Measurements from ENCODE around the gene SLC13A3. TPM values are rescaled to one million over a fixed set of nuclear protein-coding genes. Genes with fewer than 3 reads are reported as not detected.
A peak's percentile ranks its signal among the peaks of the same experiment; 100 is the strongest.

Gene SLC13A3
- total RNA-seq, 1 experiment from 2014 or later = not detected

DNA sequence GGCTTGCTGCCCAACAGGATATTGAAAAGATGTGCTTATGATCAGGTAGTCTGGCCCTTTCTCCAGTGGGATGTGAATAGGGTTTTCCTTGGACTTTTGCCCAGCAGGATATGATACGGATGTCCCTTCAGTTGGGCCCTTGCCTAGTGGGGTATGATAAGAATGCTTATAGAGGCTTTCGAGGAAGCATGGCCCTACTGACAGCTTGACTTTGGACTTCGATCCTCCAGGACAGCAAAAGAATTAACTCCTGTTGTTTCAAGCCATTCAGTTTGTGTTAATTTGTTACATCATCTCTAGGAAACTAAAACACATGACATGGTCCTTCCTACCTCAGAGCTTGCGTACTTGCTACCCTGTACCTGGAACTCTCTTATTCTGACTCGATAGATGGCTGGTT lies 128.2 kb downstream of the SLC13A3 start:
- Mint-ChIP-seq H3K4me3 (ENCODE audit: low read depth, unreplicated experiment) (no peak overlapping the region), H3K4me1 (ENCODE audit: low read depth, unreplicated experiment) (no peaks in the 10 kb centered on the region), H3K36me3 (ENCODE audit: insufficient read depth, unreplicated experiment) (no peaks in the 10 kb centered on the region), H3K27me3 (ENCODE audit: unreplicated experiment) (peaks cover 67% of the 10 kb centered on the region), H3K9me3 (ENCODE audit: low read depth, unreplicated experiment) (no peaks in the 10 kb centered on the region), H3K27ac (ENCODE audit: unreplicated experiment) (no peak overlapping the region)
- intact Hi-C loops (cut with micrococcal nuclease; ENCODE audit: unreplicated experiment) = loop anchor here (5.0 kb wide), 1 partner anchor 34 kb away; no protein-coding TSS in a partner anchor
- TF ChIP-seq, protein P1, sequence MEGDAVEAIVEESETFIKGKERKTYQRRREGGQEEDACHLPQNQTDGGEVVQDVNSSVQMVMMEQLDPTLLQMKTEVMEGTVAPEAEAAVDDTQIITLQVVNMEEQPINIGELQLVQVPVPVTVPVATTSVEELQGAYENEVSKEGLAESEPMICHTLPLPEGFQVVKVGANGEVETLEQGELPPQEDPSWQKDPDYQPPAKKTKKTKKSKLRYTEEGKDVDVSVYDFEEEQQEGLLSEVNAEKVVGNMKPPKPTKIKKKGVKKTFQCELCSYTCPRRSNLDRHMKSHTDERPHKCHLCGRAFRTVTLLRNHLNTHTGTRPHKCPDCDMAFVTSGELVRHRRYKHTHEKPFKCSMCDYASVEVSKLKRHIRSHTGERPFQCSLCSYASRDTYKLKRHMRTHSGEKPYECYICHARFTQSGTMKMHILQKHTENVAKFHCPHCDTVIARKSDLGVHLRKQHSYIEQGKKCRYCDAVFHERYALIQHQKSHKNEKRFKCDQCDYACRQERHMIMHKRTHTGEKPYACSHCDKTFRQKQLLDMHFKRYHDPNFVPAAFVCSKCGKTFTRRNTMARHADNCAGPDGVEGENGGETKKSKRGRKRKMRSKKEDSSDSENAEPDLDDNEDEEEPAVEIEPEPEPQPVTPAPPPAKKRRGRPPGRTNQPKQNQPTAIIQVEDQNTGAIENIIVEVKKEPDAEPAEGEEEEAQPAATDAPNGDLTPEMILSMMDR (IDR thresholded peaks at IDR 0.05; ENCODE audit: unreplicated experiment) = no peak
- CTCF ChIA-PET = interaction anchor here (1.2 to 3.4 kb wide), 2 partner anchors 157 to 167 kb away, joined by 3 to 9 read pairs; partner anchors contain the start of gene TP53RK
- no TSS peak for BruUV-seq (replicated peaks)
- no peak for DNase-seq

DNA sequence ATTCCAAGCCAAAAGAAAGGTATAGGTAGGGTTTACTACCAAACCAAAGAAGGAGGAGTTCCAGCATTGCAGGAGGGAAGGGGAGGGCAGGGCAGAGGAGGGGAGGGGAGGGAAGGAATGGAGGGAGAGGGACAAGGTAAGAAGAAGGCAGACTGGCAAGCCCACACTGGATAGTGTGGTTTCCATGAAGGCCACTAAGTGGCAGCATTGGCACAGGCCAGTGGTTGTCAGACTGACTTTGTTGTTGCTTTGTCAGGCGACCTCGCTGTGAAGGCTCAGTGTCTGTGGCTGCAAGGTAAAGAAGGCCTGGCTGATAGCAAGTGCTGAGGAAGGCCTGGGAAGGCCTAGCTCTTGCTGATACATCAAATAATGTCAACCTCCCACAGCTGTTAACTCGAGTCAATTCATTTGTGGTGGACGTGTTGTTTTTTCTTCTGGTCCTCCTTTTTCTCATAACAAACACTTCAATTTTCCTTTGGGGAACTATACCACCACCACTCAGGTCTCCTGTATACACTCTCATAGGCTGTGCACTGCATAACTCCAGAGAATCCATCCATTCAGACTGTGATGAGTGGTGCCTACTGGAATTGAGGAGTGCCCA lies 130.2 kb downstream of the SLC13A3 start:
- DNase-seq = peak; percentile 79
- no TSS peak for BruUV-seq (replicated peaks)
- Mint-ChIP-seq H3K27me3 (ENCODE audit: unreplicated experiment) (peaks cover 59% of the 10 kb centered on the region), H3K9me3 (ENCODE audit: low read depth, unreplicated experiment) (no peaks in the 10 kb centered on the region), H3K4me1 (ENCODE audit: low read depth, unreplicated experiment) (no peaks in the 10 kb centered on the region), H3K4me3 (ENCODE audit: low read depth, unreplicated experiment) (no peak overlapping the region), H3K36me3 (ENCODE audit: insufficient read depth, unreplicated experiment) (no peaks in the 10 kb centered on the region), H3K27ac (ENCODE audit: unreplicated experiment) (no peak overlapping the region)
- CTCF ChIA-PET = interaction anchor here (0.7 to 3.4 kb wide), 3 partner anchors 49 to 161 kb away, joined by 5 to 12 read pairs (median 9); no protein-coding TSS in a partner anchor
- intact Hi-C loops (cut with micrococcal nuclease; ENCODE audit: unreplicated experiment) = loop anchor here (1.0 to 5.0 kb wide), 2 partner anchors 36 to 160 kb away; no protein-coding TSS in a partner anchor
- TF ChIP-seq, protein P1 (IDR thresholded peaks at IDR 0.05; ENCODE audit: unreplicated experiment) = peak; percentile 86

- H3K4me1 Mint-ChIP-seq (ENCODE audit: low read depth, unreplicated experiment) = no peaks in the 10 kb centered on the region
- TF ChIP-seq, protein P1 (IDR thresholded peaks at IDR 0.05; ENCODE audit: unreplicated experiment) = no peak
- intact Hi-C loops (cut with micrococcal nuclease; ENCODE audit: unreplicated experiment) = loop anchor here (5.0 kb wide), 1 partner anchor 37 kb away; no protein-coding TSS in a partner anchor
- no peak overlapping the region for H3K4me3 Mint-ChIP-seq (ENCODE audit: low read depth, unreplicated experiment)
- no peaks in the 10 kb centered on the region for H3K9me3 Mint-ChIP-seq (ENCODE audit: low read depth, unreplicated experiment)
- H3K27me3 Mint-ChIP-seq (ENCODE audit: unreplicated experiment) = peaks cover 53% of the 10 kb centered on the region
- no peaks in the 10 kb centered on the region for H3K36me3 Mint-ChIP-seq (ENCODE audit: insufficient read depth, unreplicated experiment)
- BruUV-seq (replicated peaks) = no TSS peak
- no peak overlapping the region for H3K27ac Mint-ChIP-seq (ENCODE audit: unreplicated experiment)
- DNase-seq = no peak
- CTCF ChIA-PET = interaction anchor here (0.7 to 3.4 kb wide), 3 partner anchors 50 to 162 kb away, joined by 5 to 12 read pairs (median 9); no protein-coding TSS in a partner anchor
Measured at GRCh38 chr20:46520540-46520939, 130.7 kb downstream of the SLC13A3 start.

DNA sequence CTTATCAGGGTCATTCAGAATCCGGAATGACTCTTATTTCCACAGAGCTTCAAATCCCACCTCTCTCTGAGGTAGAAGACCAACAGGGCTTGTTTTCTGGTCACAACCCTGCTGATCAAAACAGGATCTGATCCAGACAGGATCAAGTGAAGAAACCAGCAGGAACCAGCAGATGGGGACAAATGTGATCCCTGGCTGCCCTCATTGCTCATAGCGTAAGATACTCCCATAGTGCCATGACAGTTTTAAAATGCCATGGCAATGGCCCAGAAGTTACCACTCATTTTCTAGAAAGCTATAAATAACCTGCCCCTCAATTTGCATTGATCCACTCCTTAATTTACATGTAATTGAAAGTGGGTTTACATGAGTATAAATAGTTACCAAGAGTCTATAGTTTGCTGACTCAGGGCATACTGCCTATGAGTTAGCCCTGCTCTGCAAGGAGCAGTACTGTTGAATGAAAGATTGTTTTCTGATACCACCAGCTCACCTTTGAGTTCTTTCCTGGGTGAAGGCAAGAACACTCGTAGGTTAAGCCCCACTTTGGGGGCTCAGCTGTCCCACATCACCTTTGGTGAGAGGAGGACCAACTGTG lies 131.7 kb downstream of the SLC13A3 start:
- intact Hi-C loops (cut with micrococcal nuclease; ENCODE audit: unreplicated experiment) = loop anchor here (5.0 kb wide), 1 partner anchor 38 kb away; no protein-coding TSS in a partner anchor
- no peaks in the 10 kb centered on the region for H3K4me1 Mint-ChIP-seq (ENCODE audit: low read depth, unreplicated experiment)
- DNase-seq = no peak
- CTCF ChIA-PET = interaction anchor here (1.4 to 3.4 kb wide), 2 partner anchors 161 to 163 kb away, joined by 5 to 9 read pairs; no protein-coding TSS in a partner anchor
- no peak overlapping the region for H3K27ac Mint-ChIP-seq (ENCODE audit: unreplicated experiment)
- BruUV-seq (replicated peaks) = no TSS peak
- H3K36me3 Mint-ChIP-seq (ENCODE audit: insufficient read depth, unreplicated experiment) = no peaks in the 10 kb centered on the region
- peaks cover 53% of the 10 kb centered on the region for H3K27me3 Mint-ChIP-seq (ENCODE audit: unreplicated experiment)
- H3K9me3 Mint-ChIP-seq (ENCODE audit: low read depth, unreplicated experiment) = no peaks in the 10 kb centered on the region
- no peak overlapping the region for H3K4me3 Mint-ChIP-seq (ENCODE audit: low read depth, unreplicated experiment)
- TF ChIP-seq, protein P1 (IDR thresholded peaks at IDR 0.05; ENCODE audit: unreplicated experiment) = no peak
